GM12864 (cell line): ENCODE results near the gene SBNO2.

Experiments used
- DNase-seq: peaks from one replicate; pipeline ENCODE4 v3.0.0-alpha.2; 2011; ENCODE audit warnings: low read depth
- H3K4me3 ChIP-seq: 2 replicates; pipeline ENCODE4 v1.5.1; 2011; ENCODE audit warnings: mild to moderate bottlenecking, low read depth, low read length, control low read depth
- CTCF ChIP-seq: IDR thresholded peaks from 2 replicates; pipeline ENCODE4 v1.5.1; 2011; ENCODE audit warnings: low read depth, mild to moderate bottlenecking, moderate library complexity, low read length, control low read depth, inconsistent platforms; ENCODE audit errors: missing control alignments

The SBNO2 gene

GRCh38 chr19:1074544-1075283, 99.4 kb downstream of the SBNO2 start:
- no peak for DNase-seq
- no peak for TF ChIP-seq CTCF
- peak overlapping the region; percentile 38 for H3K4me3 ChIP-seq

- no peak for TF ChIP-seq CTCF
- peak overlapping the region; percentile 3; the same call in 1 of the 2 replicates for H3K4me3 ChIP-seq
- no peak for DNase-seq
Observed at GRCh38 chr19:1073956-1074517, 100.0 kb downstream of the SBNO2 start.

GRCh38 chr19:1073063-1073955, 100.8 kb downstream of the SBNO2 start:
- no peak overlapping the region for H3K4me3 ChIP-seq
- DNase-seq: no peak
- no peak for TF ChIP-seq CTCF

- no peak overlapping the region for H3K4me3 ChIP-seq
- TF ChIP-seq CTCF: no peak
- DNase-seq: no peak
Observed at GRCh38 chr19:1072371-1073015, 101.6 kb downstream of the SBNO2 start.

- no peak overlapping the region for H3K4me3 ChIP-seq
Observed at GRCh38 chr19:1070931-1071791, 102.9 kb downstream of the SBNO2 start.

More at GRCh38 chr19:1070931-1071791, 102.9 kb downstream of the SBNO2 start:
- no peak for DNase-seq
- TF ChIP-seq CTCF: no peak
